GM12878 (cell line): ENCODE data around the gene RALGPS2. TPM values are rescaled to one million over a fixed set of nuclear protein-coding genes. Genes with fewer than 3 reads are reported as not detected.

ENCODE experiments used
- ATAC-seq: fragments of 200-7000 bp; cut with Tn5 transposase; 3 replicates; pipeline ENCODE4 v1.9.1; 2020; ENCODE audit warnings: mild to moderate bottlenecking, moderate library complexity
- BruUV-seq: library from RNA; stranded (reverse); fragments of 400-500 nt; replicated peaks from 2 replicates; lab custom pipeline; 2021; lab: Mats Ljungman, UMichigan
- CTCF ChIA-PET: fragments of 300-600 bp; sonication (Branson Sonifier 250); formaldehyde crosslinking; extraction: SDS; loops from one replicate; lab custom pipeline; 2021; ENCODE audit warnings: inconsistent platforms; lab: Yijun Ruan, JAX
- POLR2A ChIA-PET: fragments of 350-600 bp; formaldehyde crosslinking; extraction: SDS; loops from one replicate; lab custom pipeline; 2021; ENCODE audit warnings: inconsistent platforms; lab: Charles Lee
- RAD21 ChIA-PET: fragments of 300-600 bp; sonication (Branson Sonifier 250); formaldehyde crosslinking; loops from one replicate; lab custom pipeline; 2023; ENCODE audit warnings: antibody characterized with exemption; ENCODE audit not compliant: unreplicated experiment; lab: Charles Lee
- SMC1A ChIA-PET: fragments of 300-600 bp; sonication (Branson Sonifier 250); formaldehyde crosslinking; loops from one replicate; lab custom pipeline; 2023; ENCODE audit not compliant: unreplicated experiment, uncharacterized antibody; lab: Charles Lee
- DNase-seq: peaks from one replicate; pipeline ENCODE4 v3.0.0-alpha.2; 2011; ENCODE audit warnings: low read depth, low spot score
- FAIRE-seq: peaks from 3 replicates; lab custom pipeline; 2011; peaks lifted over from hg19 to GRCh38; lab: Jason Lieb, UNC
- H2AFZ ChIP-seq: 2 replicates; pipeline ENCODE4 v1.6.0; 2011; ENCODE audit warnings: low read depth, low read length, control low read depth; ENCODE audit not compliant: control insufficient read depth
- H3K27ac ChIP-seq: 2 replicates; pipeline ENCODE4 v1.5.1; 2011; ENCODE audit warnings: control low read depth; ENCODE audit not compliant: control insufficient read depth, insufficient read depth
- H3K27me3 ChIP-seq, 2 experiments: replicated peaks in 1 of 2; 2 replicates each; pipeline versions ENCODE4 v1.6.0 to v1.6.1; 2011; ENCODE audit warnings: low read length in 1 of 2; ENCODE audit not compliant: control insufficient read depth in 2 of 2, insufficient read depth in 2 of 2
- H3K36me3 ChIP-seq, 2 experiments: 2 replicates each; pipeline ENCODE4 v1.5.1; 2011; ENCODE audit warnings: low read length in 1 of 2; ENCODE audit not compliant: control insufficient read depth in 2 of 2, insufficient read depth in 2 of 2
- H3K4me1 ChIP-seq: 2 replicates; pipeline ENCODE4 v1.6.1; 2011; ENCODE audit warnings: mild to moderate bottlenecking, low read length, moderate library complexity, mixed read lengths; ENCODE audit not compliant: control insufficient read depth, insufficient read depth
- H3K4me2 ChIP-seq: 2 replicates; pipeline ENCODE4 v1.6.0; 2011; ENCODE audit warnings: control low read depth; ENCODE audit not compliant: control insufficient read depth, insufficient read depth
- H3K4me3 ChIP-seq: fragments of 200-600 bp; sonication (generic); 2 replicates; pipeline ENCODE4 v1.5.1; 2016
- H3K79me2 ChIP-seq: 2 replicates; pipeline ENCODE4 v1.6.0; 2011; ENCODE audit warnings: low read length; ENCODE audit not compliant: control insufficient read depth, insufficient read depth
- H3K9ac ChIP-seq: 2 replicates; pipeline ENCODE4 v1.8.0; 2011; ENCODE audit warnings: low read length, control low read depth, mixed read lengths; ENCODE audit not compliant: control insufficient read depth, insufficient read depth
- H3K9me3 ChIP-seq: replicated peaks from 3 replicates; pipeline ENCODE4 v1.5.1; 2011; ENCODE audit warnings: mild to moderate bottlenecking, low read length; ENCODE audit not compliant: control insufficient read depth, insufficient read depth
- H4K20me1 ChIP-seq: 2 replicates; pipeline ENCODE4 v1.6.0; 2011; ENCODE audit not compliant: control insufficient read depth, insufficient read depth
- CHD2 ChIP-seq: IDR thresholded peaks from 2 replicates; pipeline ENCODE4 v1.6.1; 2011; ENCODE audit warnings: low read depth, low read length, improper control_type of control experiment, borderline replicate concordance
- EGR1 ChIP-seq, 2 experiments: IDR thresholded peaks; 1 replicate in 1 of 2; 2 replicates in 1 of 2; pipeline ENCODE4 v1.6.1; 2011 to 2012; ENCODE audit warnings: low read depth in 2 of 2, low read length in 2 of 2, borderline replicate concordance in 1 of 2, mild to moderate bottlenecking in 1 of 2, moderate library complexity in 1 of 2
- IKZF2 ChIP-seq, 2 experiments: fragments of 450-650 bp; IDR thresholded peaks; 2 replicates each; pipeline ENCODE4 v1.6.1; 2017; ENCODE audit warnings: mild to moderate bottlenecking in 2 of 2, moderate library complexity in 2 of 2
- KAT2A ChIP-seq: conservative IDR thresholded peaks from 2 replicates; pipeline ENCODE4 v1.6.1; 2011; ENCODE audit warnings: low read depth, low read length; ENCODE audit not compliant: control insufficient read depth
- RB1 ChIP-seq: fragments of 450-650 bp; formaldehyde crosslinking; IDR thresholded peaks from 2 replicates; pipeline ENCODE4 v1.6.1; 2017; ENCODE audit warnings: mild to moderate bottlenecking, borderline replicate concordance
- RCOR1 ChIP-seq: conservative IDR thresholded peaks from 2 replicates; pipeline ENCODE4 v1.6.1; 2012; ENCODE audit warnings: low read depth, low read length, improper control_type of control experiment
- SRF ChIP-seq, 2 experiments: IDR thresholded peaks; 2 replicates each; pipeline ENCODE4 v1.6.1; 2011; ENCODE audit warnings: low read depth in 2 of 2, low read length in 2 of 2, mild to moderate bottlenecking in 1 of 2, moderate library complexity in 1 of 2
- ZNF622 ChIP-seq: fragments of 450-650 bp; IDR thresholded peaks from 2 replicates; pipeline ENCODE4 v1.6.1; 2017; ENCODE audit warnings: mild to moderate bottlenecking, inconsistent platforms
- WGBS: methylation state at CpG from one replicate; pipeline ENCODE4 v1.1.6; 2016; ENCODE audit warnings: low lambda C conversion rate; ENCODE audit not compliant: insufficient replicate concordance, insufficient coverage; ENCODE audit errors: missing lambda C conversion rate; 5-methylcytosine and 5-hydroxymethylcytosine counted together
- in situ Hi-C: fragments of 300-500 bp; cut with MboI; formaldehyde crosslinking; loops from 9 replicates; pipeline ENCODE4 v1.14.3; 2018; ENCODE audit warnings: mixed read lengths
- intact Hi-C: fragments of 100-400 bp; cut with micrococcal nuclease; formaldehyde crosslinking; loops from one replicate; pipeline ENCODE4 v1.14.2; 2022; ENCODE audit not compliant: unreplicated experiment
- polyA plus RNA-seq, 11 experiments: library from polyadenylated mRNA; depleted of rRNA in 4 of 11; unstranded in 6 of 11; stranded (reverse) in 5 of 11; fragments of >200 nt; fragmentation: Nextera tagmentation in 4 of 11; fragmentation: Illumina TruSeq in 1 of 11; extraction: Ambion mirVana in 4 of 11; extraction: Trizol in 1 of 11; gene quantifications; 1 replicate in 1 of 11; 2 replicates in 10 of 11; pipeline versions ENCODE4 v1.2.1 to v1.2.3, GENCODE V29; 2011 to 2016; ENCODE audit warnings: inconsistent platforms in 2 of 11, missing spikeins in 2 of 11, low read depth in 1 of 11
- total RNA-seq, 4 experiments: library from RNA; depleted of rRNA in 3 of 4; stranded (reverse); fragments of >200 nt in 3 of 4; fragmentation: Illumina TruSeq in 1 of 4; extraction: Trizol in 1 of 4; gene quantifications; 2 replicates each; pipeline versions ENCODE4 v1.2.1 to v1.2.3, GENCODE V29; 2013 to 2021
- TF ChIP-seq, protein P1 (sequence below): fragments of 450-650 bp; IDR thresholded peaks from 2 replicates; pipeline ENCODE4 v1.6.1; 2018; ENCODE audit warnings: mild to moderate bottlenecking, low read depth, moderate library complexity; ENCODE audit not compliant: partially characterized antibody
- TF ChIP-seq, protein P2 (sequence below): fragments of 150-350 bp; IDR thresholded peaks from 2 replicates; pipeline ENCODE4 v1.6.1; 2016; ENCODE audit warnings: low read depth, low read length
- TF ChIP-seq, protein P3 (sequence below): IDR thresholded peaks from 2 replicates; pipeline ENCODE4 v1.6.1; 2011; ENCODE audit warnings: low read depth, mild to moderate bottlenecking, low read length, moderate library complexity, borderline replicate concordance; ENCODE audit errors: extremely low read depth

Gene RALGPS2
- total and polyA plus RNA-seq, 10 of the 15 experiments (the other 5 are each of a cell fraction or from before 2014, with no cell fraction given) = 0.08 to 3.7 (median 0.50) TPM

DNA sequence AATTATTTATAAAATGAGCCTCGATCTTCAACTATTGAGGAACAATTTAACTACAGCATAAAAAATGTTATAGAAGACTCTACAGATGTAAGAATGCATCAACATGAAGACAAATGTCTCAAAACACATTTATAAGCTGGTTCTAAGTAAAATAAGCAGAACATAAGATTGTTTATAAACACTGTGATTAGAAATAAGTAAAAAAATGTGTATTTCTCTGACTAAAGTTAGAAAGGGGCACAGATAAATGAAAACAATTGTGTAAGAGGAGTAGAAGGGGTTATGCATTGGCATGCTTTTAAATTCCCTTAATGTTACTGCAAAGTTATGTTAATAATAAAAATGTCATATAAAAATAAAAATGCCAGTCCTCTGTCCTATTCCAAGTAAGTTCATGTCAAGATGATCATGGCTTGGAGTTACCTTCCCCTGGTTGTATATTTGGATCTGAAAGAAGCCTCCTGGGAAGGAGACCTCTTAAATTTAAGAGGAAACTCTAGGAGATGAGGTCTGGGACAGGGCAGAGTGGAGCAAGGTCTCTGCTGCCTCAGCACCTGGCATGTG, 230.4 kb downstream of the RALGPS2 start:
- BruUV-seq = no TSS peak
- intact Hi-C loops (no loop called here), in situ Hi-C loops (no loop called here)
- Histone ChIP-seq H3K4me2 (no peak overlapping the region), H4K20me1 (no peaks in the 10 kb centered on the region), H3K9me3 (no peaks in the 10 kb centered on the region; the same call in 2 of the 3 replicates), H3K9ac (no peak overlapping the region), H3K36me3 (no peaks in the 10 kb centered on the region), H3K4me1 (no peaks in the 10 kb centered on the region), H3K27ac (no peak overlapping the region), H3K27me3 (peaks cover 0 to 3% of the 10 kb centered on the region in 2 experiments; a peak in 1 of 4 replicates), H3K79me2 (no peaks in the 10 kb centered on the region), H2AFZ (no peak overlapping the region), H3K4me3 (no peak overlapping the region)
- ATAC-seq (no peak), DNase-seq (no peak), FAIRE-seq (no peak)
- ChIA-PET POLR2A (no interaction called here), SMC1A (no interaction called here), RAD21 (no interaction called here), CTCF (no interaction called here)
- 12% methylated on average over 1 of the region's 1 CpG for WGBS
- TF ChIP-seq CHD2 (no peak), IKZF2 (IDR thresholded peaks at IDR 0.05) (no peak), SRF (IDR thresholded peaks at IDR 0.05; ENCODE audit: low read depth in 2 of 2, low read length in 2 of 2) (no peak), RCOR1 (no peak), RB1 (no peak), EGR1 (IDR thresholded peaks at IDR 0.05; ENCODE audit: borderline replicate concordance in 1 of 2, low read depth in 2 of 2, low read length in 2 of 2) (no peak), KAT2A (no peak), ZNF622 (no peak)
- TF ChIP-seq, protein P1, sequence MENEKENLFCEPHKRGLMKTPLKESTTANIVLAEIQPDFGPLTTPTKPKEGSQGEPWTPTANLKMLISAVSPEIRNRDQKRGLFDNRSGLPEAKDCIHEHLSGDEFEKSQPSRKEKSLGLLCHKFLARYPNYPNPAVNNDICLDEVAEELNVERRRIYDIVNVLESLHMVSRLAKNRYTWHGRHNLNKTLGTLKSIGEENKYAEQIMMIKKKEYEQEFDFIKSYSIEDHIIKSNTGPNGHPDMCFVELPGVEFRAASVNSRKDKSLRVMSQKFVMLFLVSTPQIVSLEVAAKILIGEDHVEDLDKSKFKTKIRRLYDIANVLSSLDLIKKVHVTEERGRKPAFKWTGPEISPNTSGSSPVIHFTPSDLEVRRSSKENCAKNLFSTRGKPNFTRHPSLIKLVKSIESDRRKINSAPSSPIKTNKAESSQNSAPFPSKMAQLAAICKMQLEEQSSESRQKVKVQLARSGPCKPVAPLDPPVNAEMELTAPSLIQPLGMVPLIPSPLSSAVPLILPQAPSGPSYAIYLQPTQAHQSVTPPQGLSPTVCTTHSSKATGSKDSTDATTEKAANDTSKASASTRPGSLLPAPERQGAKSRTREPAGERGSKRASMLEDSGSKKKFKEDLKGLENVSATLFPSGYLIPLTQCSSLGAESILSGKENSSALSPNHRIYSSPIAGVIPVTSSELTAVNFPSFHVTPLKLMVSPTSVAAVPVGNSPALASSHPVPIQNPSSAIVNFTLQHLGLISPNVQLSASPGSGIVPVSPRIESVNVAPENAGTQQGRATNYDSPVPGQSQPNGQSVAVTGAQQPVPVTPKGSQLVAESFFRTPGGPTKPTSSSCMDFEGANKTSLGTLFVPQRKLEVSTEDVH = no peak
- TF ChIP-seq, protein P2, sequence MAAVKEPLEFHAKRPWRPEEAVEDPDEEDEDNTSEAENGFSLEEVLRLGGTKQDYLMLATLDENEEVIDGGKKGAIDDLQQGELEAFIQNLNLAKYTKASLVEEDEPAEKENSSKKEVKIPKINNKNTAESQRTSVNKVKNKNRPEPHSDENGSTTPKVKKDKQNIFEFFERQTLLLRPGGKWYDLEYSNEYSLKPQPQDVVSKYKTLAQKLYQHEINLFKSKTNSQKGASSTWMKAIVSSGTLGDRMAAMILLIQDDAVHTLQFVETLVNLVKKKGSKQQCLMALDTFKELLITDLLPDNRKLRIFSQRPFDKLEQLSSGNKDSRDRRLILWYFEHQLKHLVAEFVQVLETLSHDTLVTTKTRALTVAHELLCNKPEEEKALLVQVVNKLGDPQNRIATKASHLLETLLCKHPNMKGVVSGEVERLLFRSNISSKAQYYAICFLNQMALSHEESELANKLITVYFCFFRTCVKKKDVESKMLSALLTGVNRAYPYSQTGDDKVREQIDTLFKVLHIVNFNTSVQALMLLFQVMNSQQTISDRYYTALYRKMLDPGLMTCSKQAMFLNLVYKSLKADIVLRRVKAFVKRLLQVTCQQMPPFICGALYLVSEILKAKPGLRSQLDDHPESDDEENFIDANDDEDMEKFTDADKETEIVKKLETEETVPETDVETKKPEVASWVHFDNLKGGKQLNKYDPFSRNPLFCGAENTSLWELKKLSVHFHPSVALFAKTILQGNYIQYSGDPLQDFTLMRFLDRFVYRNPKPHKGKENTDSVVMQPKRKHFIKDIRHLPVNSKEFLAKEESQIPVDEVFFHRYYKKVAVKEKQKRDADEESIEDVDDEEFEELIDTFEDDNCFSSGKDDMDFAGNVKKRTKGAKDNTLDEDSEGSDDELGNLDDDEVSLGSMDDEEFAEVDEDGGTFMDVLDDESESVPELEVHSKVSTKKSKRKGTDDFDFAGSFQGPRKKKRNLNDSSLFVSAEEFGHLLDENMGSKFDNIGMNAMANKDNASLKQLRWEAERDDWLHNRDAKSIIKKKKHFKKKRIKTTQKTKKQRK = no peak
- TF ChIP-seq, protein P3, sequence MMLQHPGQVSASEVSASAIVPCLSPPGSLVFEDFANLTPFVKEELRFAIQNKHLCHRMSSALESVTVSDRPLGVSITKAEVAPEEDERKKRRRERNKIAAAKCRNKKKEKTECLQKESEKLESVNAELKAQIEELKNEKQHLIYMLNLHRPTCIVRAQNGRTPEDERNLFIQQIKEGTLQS = no peak
